GM19193 (cell line): ENCODE results near the gene TP53TG5.

Experiments used
- POLR2A ChIP-seq: IDR thresholded peaks from 4 replicates; pipeline ENCODE4 v1.6.1; 2011; ENCODE audit not compliant: insufficient read depth, insufficient read length; ENCODE audit errors: extremely low read depth

TP53TG5 gene

GRCh38 chr20:45346851-45347250 lies 31.3 kb downstream of the TP53TG5 start:
- TF ChIP-seq POLR2A: no peak

- TF ChIP-seq POLR2A: no peak
Observed at GRCh38 chr20:45346291-45346718, 31.8 kb downstream of the TP53TG5 start.

GRCh38 chr20:45345104-45345936 lies 32.8 kb downstream of the TP53TG5 start:
- no peak for TF ChIP-seq POLR2A

GRCh38 chr20:45344168-45344860 lies 33.8 kb downstream of the TP53TG5 start:
- TF ChIP-seq POLR2A: no peak

- TF ChIP-seq POLR2A: no peak
Observed at GRCh38 chr20:45343532-45344167, 34.5 kb downstream of the TP53TG5 start.

GRCh38 chr20:45342855-45343531 lies 35.1 kb downstream of the TP53TG5 start:
- TF ChIP-seq POLR2A: no peak

- no peak for TF ChIP-seq POLR2A
Observed at GRCh38 chr20:45341939-45342854, 35.9 kb downstream of the TP53TG5 start.

- TF ChIP-seq POLR2A: no peak
Observed at GRCh38 chr20:45341579-45341938, 36.6 kb downstream of the TP53TG5 start.

- no peak for TF ChIP-seq POLR2A
Observed at GRCh38 chr20:45340951-45341350, 37.2 kb downstream of the TP53TG5 start.

- TF ChIP-seq POLR2A: no peak
Observed at GRCh38 chr20:45340236-45340847, 37.8 kb downstream of the TP53TG5 start.

- no peak for TF ChIP-seq POLR2A
Observed at GRCh38 chr20:45339799-45340198, 38.3 kb downstream of the TP53TG5 start.

GRCh38 chr20:45339084-45339483 lies 39.0 kb downstream of the TP53TG5 start:
- no peak for TF ChIP-seq POLR2A

GRCh38 chr20:45338121-45339030 lies 39.7 kb downstream of the TP53TG5 start:
- TF ChIP-seq POLR2A: no peak
